Measurements from ENCODE around the gene SMG5.

SMG5 gene

GRCh38 chr1:156293895-156294294, 11.3 kb upstream of the SMG5 start:
- no peaks in the 10 kb centered on the region for H3K9me3 Mint-ChIP-seq
- DNase-seq = no peak
- peaks cover 9% of the 10 kb centered on the region for H3K27me3 Mint-ChIP-seq (ENCODE audit: low read depth, poor library complexity)
- no peak for TF ChIP-seq CTCF (IDR thresholded peaks at IDR 0.05)
- H3K27ac Mint-ChIP-seq = no peak overlapping the region
- peaks cover 28% of the 10 kb centered on the region for H3K4me1 Mint-ChIP-seq
- no peak overlapping the region for H3K4me3 Mint-ChIP-seq
- peaks cover 10% of the 10 kb centered on the region for H3K36me3 Mint-ChIP-seq (ENCODE audit: low read depth)

DNA sequence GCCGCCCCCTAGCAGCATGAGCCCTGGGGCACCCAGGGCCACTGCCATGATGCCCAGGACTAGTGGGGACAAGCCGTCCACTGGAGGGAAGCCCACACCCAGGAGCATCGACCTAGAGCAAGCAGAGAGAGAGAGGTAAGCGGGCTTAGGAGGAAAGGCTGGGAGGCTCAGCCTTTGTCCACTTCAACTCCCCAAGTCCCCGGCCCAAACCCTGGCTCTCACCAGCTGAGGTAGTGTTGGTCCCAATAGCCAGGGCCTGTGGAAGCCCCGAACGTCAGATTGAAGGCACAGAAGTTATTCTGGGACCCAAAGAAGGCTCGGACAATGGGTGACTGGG, 10.4 kb upstream of the SMG5 start:
- TF ChIP-seq CTCF (IDR thresholded peaks at IDR 0.05) = no peak
- H3K4me3 Mint-ChIP-seq = no peak overlapping the region
- H3K27ac Mint-ChIP-seq = peak overlapping the region; percentile 95

DNA sequence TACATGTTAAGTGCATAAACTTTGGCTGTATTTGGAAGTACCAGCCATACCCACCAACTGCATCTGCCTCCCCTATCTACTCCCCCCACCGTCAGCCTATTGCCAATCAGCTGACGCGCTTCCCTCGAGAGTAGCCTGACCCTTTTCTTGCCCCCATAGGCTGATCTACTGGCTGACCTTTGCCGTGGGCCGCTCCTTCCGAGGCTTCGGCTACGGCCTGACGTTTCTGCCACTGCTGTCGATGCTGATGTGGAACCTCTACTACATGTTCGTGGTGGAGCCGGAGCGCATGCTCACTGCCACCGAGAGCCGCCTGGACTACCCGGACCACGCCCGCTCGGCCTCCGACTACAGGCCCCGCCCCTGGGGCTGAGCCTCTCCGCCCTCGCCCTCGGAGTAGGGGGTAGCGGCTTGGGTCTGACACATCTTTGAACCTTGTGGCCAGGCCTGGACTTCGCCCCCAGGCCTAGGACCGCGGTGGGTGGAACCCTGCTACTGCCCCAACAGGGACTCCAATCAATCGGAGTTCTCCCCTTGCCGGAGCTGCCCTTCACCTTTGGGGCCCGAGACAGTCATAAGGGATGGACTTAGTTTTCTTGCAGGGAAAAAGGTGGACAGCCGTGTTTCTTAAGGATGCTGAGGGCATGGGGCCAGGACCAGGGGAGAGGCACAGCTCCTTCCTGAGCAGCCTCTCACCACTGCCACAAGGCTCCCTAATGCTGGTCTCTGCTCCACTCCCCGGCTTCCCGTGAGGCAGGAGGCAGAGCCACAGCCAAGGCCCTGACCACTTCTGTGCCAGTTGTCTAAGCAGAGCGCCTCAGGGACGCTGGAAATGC, 8.8 kb upstream of the SMG5 start:
- no peaks in the 10 kb centered on the region for H3K27me3 Mint-ChIP-seq (ENCODE audit: low read depth, poor library complexity)
- DNase-seq = peak; percentile 93
- H3K4me1 Mint-ChIP-seq = peaks cover 28% of the 10 kb centered on the region
- TF ChIP-seq CTCF (IDR thresholded peaks at IDR 0.05) = no peak
- peak overlapping the region; percentile 87 for H3K4me3 Mint-ChIP-seq
- H3K27ac Mint-ChIP-seq = peak overlapping the region; percentile 97
- H3K36me3 Mint-ChIP-seq (ENCODE audit: low read depth) = peaks cover 15% of the 10 kb centered on the region
- H3K9me3 Mint-ChIP-seq = no peaks in the 10 kb centered on the region

More for the DNA sequence above, 10.4 kb upstream of the SMG5 start:
- no peak for DNase-seq
- no peaks in the 10 kb centered on the region for H3K9me3 Mint-ChIP-seq
- peaks cover 15% of the 10 kb centered on the region for H3K36me3 Mint-ChIP-seq (ENCODE audit: low read depth)
- peaks cover 2% of the 10 kb centered on the region for H3K27me3 Mint-ChIP-seq (ENCODE audit: low read depth, poor library complexity)
- peaks cover 28% of the 10 kb centered on the region for H3K4me1 Mint-ChIP-seq

GRCh38 chr1:156289857-156290256, 7.2 kb upstream of the SMG5 start:
- no peak overlapping the region for H3K4me3 Mint-ChIP-seq
- H3K27ac Mint-ChIP-seq = no peak overlapping the region
- no peak for DNase-seq
- H3K27me3 Mint-ChIP-seq (ENCODE audit: low read depth, poor library complexity) = no peaks in the 10 kb centered on the region
- no peaks in the 10 kb centered on the region for H3K9me3 Mint-ChIP-seq
- TF ChIP-seq CTCF (IDR thresholded peaks at IDR 0.05) = no peak
- H3K4me1 Mint-ChIP-seq = peaks cover 22% of the 10 kb centered on the region
- H3K36me3 Mint-ChIP-seq (ENCODE audit: low read depth) = peaks cover 15% of the 10 kb centered on the region

DNA sequence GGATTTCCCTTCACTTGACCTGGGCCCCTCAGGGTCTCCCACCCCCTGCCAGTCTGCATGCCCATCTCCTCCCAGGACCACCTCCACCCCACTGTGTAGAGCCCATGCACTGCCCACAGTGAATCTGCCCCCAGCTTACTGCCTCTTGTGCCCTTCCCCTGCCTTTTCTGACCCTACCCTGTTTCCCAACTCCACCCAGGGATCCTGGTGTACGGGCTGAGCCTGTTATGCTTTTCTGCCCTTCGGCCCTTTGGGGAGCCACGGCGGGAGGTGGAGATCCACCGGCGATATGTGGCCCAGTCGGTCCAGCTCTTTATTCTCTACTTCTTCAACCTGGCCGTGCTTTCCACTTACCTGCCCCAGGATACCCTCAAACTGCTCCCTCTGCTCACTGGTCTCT, 3.4 kb upstream of the SMG5 start:
- H3K4me3 Mint-ChIP-seq = no peak overlapping the region

More for the DNA sequence above, 3.4 kb upstream of the SMG5 start:
- peaks cover 15% of the 10 kb centered on the region for H3K36me3 Mint-ChIP-seq (ENCODE audit: low read depth)
- H3K9me3 Mint-ChIP-seq = no peaks in the 10 kb centered on the region
- TF ChIP-seq CTCF (IDR thresholded peaks at IDR 0.05) = no peak
- H3K27ac Mint-ChIP-seq = no peak overlapping the region
- no peaks in the 10 kb centered on the region for H3K27me3 Mint-ChIP-seq (ENCODE audit: low read depth, poor library complexity)
- DNase-seq = no peak
- peaks cover 30% of the 10 kb centered on the region for H3K4me1 Mint-ChIP-seq

Measured in nephron progenitor cell (in vitro differentiated cells).